Effector memory CD8-positive, alpha-beta T cell (primary cell): Measurements from ENCODE around the gene ANKS1B.
"Not testable (repeated sequence)": the region's sequence is repeated elsewhere in the genome, so short reads cannot be mapped to it uniquely, and the experiment has no call there.

Experiments used
- ATAC-seq: fragments of 150-1000 bp; cut with Tn5 transposase; replicated peaks from 2 replicates; pipeline ENCODE4 v1.10.0; 2021; ENCODE audit warnings: mild to moderate bottlenecking, moderate library complexity
- DNase-seq, 3 experiments: peaks; one replicate each; pipeline ENCODE4 v3.0.0; 2021
- H3K27ac Mint-ChIP-seq, 2 donors: one replicate each; pipeline ENCODE4 v1.8.0; 2022; ENCODE audit warnings: mild to moderate bottlenecking in 2 of 2, mixed read lengths in 2 of 2, moderate library complexity in 2 of 2
- H3K27me3 Mint-ChIP-seq, 2 donors: one replicate each; pipeline ENCODE4 v1.8.0; 2022; ENCODE audit warnings: mixed read lengths in 2 of 2
- H3K36me3 Mint-ChIP-seq: one replicate; pipeline ENCODE4 v1.8.0; 2022; ENCODE audit warnings: mild to moderate bottlenecking, moderate library complexity, mixed read lengths; ENCODE audit not compliant: insufficient read depth
- H3K4me1 Mint-ChIP-seq, 2 donors: one replicate each; pipeline ENCODE4 v1.8.0; 2022; ENCODE audit warnings: low read depth in 2 of 2, mixed read lengths in 2 of 2
- H3K4me3 Mint-ChIP-seq, 2 donors: one replicate each; pipeline ENCODE4 v1.8.0; 2022; ENCODE audit warnings: mild to moderate bottlenecking in 2 of 2, mixed read lengths in 2 of 2, moderate library complexity in 2 of 2
- H3K9me3 Mint-ChIP-seq, 2 donors: one replicate each; pipeline ENCODE4 v1.8.0; 2022; ENCODE audit warnings: mixed read lengths in 2 of 2

The ANKS1B gene

GRCh38 chr12:98763656-98764055, 1221.1 kb downstream of the ANKS1B start:
- Mint-ChIP-seq H3K27me3 (peaks cover 11 to 31% of the 10 kb centered on the region in 2 donors), H3K4me1 (no peaks in the 10 kb centered on the region), H3K36me3 (peaks cover 4% of the 10 kb centered on the region), H3K27ac (no peak overlapping the region), H3K4me3 (no peak overlapping the region), H3K9me3 (no peaks in the 10 kb centered on the region)
- ATAC-seq (no peak), DNase-seq (no peak)

- Mint-ChIP-seq H3K4me3 (no peak overlapping the region), H3K27me3 (peaks cover 11 to 23% of the 10 kb centered on the region in 2 donors), H3K4me1 (peaks cover 0 to 7% of the 10 kb centered on the region in 2 donors), H3K9me3 (no peaks in the 10 kb centered on the region), H3K36me3 (no peaks in the 10 kb centered on the region), H3K27ac (no peak overlapping the region)
- DNase-seq (no peak), ATAC-seq (no peak)
Measured at GRCh38 chr12:98758331-98758730, 1226.4 kb downstream of the ANKS1B start.

GRCh38 chr12:98757455-98757854, 1227.3 kb downstream of the ANKS1B start:
- no peak overlapping the region for H3K27ac Mint-ChIP-seq
- H3K36me3 Mint-ChIP-seq = no peaks in the 10 kb centered on the region
- H3K4me3 Mint-ChIP-seq = no peak overlapping the region
- H3K4me1 Mint-ChIP-seq = peaks cover 0 to 7% of the 10 kb centered on the region in 2 donors
- DNase-seq = no peak
- H3K9me3 Mint-ChIP-seq = no peaks in the 10 kb centered on the region
- H3K27me3 Mint-ChIP-seq = peaks cover 7 to 23% of the 10 kb centered on the region in 2 donors
- ATAC-seq = no peak

- not testable (repeated sequence) for H3K4me3 Mint-ChIP-seq, DNase-seq, H3K36me3 Mint-ChIP-seq, H3K4me1 Mint-ChIP-seq, H3K9me3 Mint-ChIP-seq, ATAC-seq, H3K27ac Mint-ChIP-seq
- H3K27me3 Mint-ChIP-seq = peaks cover 6 to 16% of the 10 kb centered on the region in 2 donors
Measured at GRCh38 chr12:98755855-98756254, 1228.9 kb downstream of the ANKS1B start.

GRCh38 chr12:98754095-98754494, 1230.6 kb downstream of the ANKS1B start:
- no peaks in the 10 kb centered on the region for H3K36me3 Mint-ChIP-seq
- H3K27me3 Mint-ChIP-seq = peaks cover 6 to 23% of the 10 kb centered on the region in 2 donors
- H3K4me1 Mint-ChIP-seq = peaks cover 0 to 7% of the 10 kb centered on the region in 2 donors
- H3K4me3 Mint-ChIP-seq = no peak overlapping the region
- ATAC-seq (no peak), DNase-seq (no peak)
- no peaks in the 10 kb centered on the region for H3K9me3 Mint-ChIP-seq
- peak overlapping the region in 1 of 2 donors; percentile 60 for H3K27ac Mint-ChIP-seq

GRCh38 chr12:98752726-98753125, 1232.0 kb downstream of the ANKS1B start:
- peaks cover 7 to 25% of the 10 kb centered on the region in 2 donors for H3K27me3 Mint-ChIP-seq
- ATAC-seq (no peak), DNase-seq (no peak)
- H3K36me3 Mint-ChIP-seq = no peaks in the 10 kb centered on the region
- peaks cover 0 to 7% of the 10 kb centered on the region in 2 donors for H3K4me1 Mint-ChIP-seq
- no peak overlapping the region for H3K4me3 Mint-ChIP-seq
- no peaks in the 10 kb centered on the region for H3K9me3 Mint-ChIP-seq
- no peak overlapping the region for H3K27ac Mint-ChIP-seq

- Mint-ChIP-seq H3K27ac (no peak overlapping the region), H3K4me3 (no peak overlapping the region), H3K9me3 (no peaks in the 10 kb centered on the region), H3K4me1 (peaks cover 0 to 7% of the 10 kb centered on the region in 2 donors), H3K27me3 (peaks cover 18 to 35% of the 10 kb centered on the region in 2 donors), H3K36me3 (no peaks in the 10 kb centered on the region)
- no peak for DNase-seq
- ATAC-seq = no peak
Measured at GRCh38 chr12:98751580-98752115, 1233.1 kb downstream of the ANKS1B start.

GRCh38 chr12:98750511-98750910, 1234.2 kb downstream of the ANKS1B start:
- Mint-ChIP-seq H3K27ac (no peak overlapping the region), H3K4me3 (no peak overlapping the region)
- ATAC-seq = no peak

GRCh38 chr12:98748463-98748862, 1236.3 kb downstream of the ANKS1B start:
- peaks cover 7% of the 10 kb centered on the region in 2 donors for H3K4me1 Mint-ChIP-seq
- DNase-seq (no peak), ATAC-seq (no peak)
- H3K9me3 Mint-ChIP-seq = no peaks in the 10 kb centered on the region
- H3K27ac Mint-ChIP-seq = no peak overlapping the region
- peaks cover 25 to 35% of the 10 kb centered on the region in 2 donors for H3K27me3 Mint-ChIP-seq
- no peaks in the 10 kb centered on the region for H3K36me3 Mint-ChIP-seq
- H3K4me3 Mint-ChIP-seq = no peak overlapping the region

More at GRCh38 chr12:98750511-98750910, 1234.2 kb downstream of the ANKS1B start:
- peaks cover 25 to 38% of the 10 kb centered on the region in 2 donors for H3K27me3 Mint-ChIP-seq
- no peak for DNase-seq
- H3K9me3 Mint-ChIP-seq = no peaks in the 10 kb centered on the region
- no peaks in the 10 kb centered on the region for H3K36me3 Mint-ChIP-seq
- peaks cover 7 to 14% of the 10 kb centered on the region in 2 donors for H3K4me1 Mint-ChIP-seq

- no peaks in the 10 kb centered on the region for H3K36me3 Mint-ChIP-seq
- ATAC-seq = peak; percentile 60
- DNase-seq = peak in 1 of 3 experiments; percentile 13
- H3K27ac Mint-ChIP-seq = peak overlapping the region in 1 of 2 donors; percentile 52
- peaks cover 0 to 4% of the 10 kb centered on the region in 2 donors for H3K9me3 Mint-ChIP-seq
- peaks cover 31 to 56% of the 10 kb centered on the region in 2 donors for H3K27me3 Mint-ChIP-seq
- H3K4me3 Mint-ChIP-seq = peak overlapping the region; percentile 59 to 86
- peaks cover 7% of the 10 kb centered on the region in 2 donors for H3K4me1 Mint-ChIP-seq
Measured at GRCh38 chr12:98745578-98746391, 1239.0 kb downstream of the ANKS1B start.

GRCh38 chr12:98744680-98745079, 1240.1 kb downstream of the ANKS1B start:
- Mint-ChIP-seq H3K4me1 (peaks cover 7% of the 10 kb centered on the region in 2 donors), H3K4me3 (peak overlapping the region in 1 of 2 donors; percentile 86), H3K9me3 (peaks cover 0 to 4% of the 10 kb centered on the region in 2 donors), H3K27ac (no peak overlapping the region), H3K36me3 (peaks cover 2% of the 10 kb centered on the region), H3K27me3 (peaks cover 28 to 52% of the 10 kb centered on the region in 2 donors)
- ATAC-seq (peak; percentile 46), DNase-seq (no peak)

GRCh38 chr12:98743362-98743953, 1241.3 kb downstream of the ANKS1B start:
- H3K4me1 Mint-ChIP-seq = peaks cover 7% of the 10 kb centered on the region in 2 donors

GRCh38 chr12:98741556-98742265, 1243.0 kb downstream of the ANKS1B start:
- Mint-ChIP-seq H3K4me1 (peaks cover 7% of the 10 kb centered on the region in 2 donors), H3K4me3 (no peak overlapping the region), H3K36me3 (peaks cover 2% of the 10 kb centered on the region), H3K9me3 (peaks cover 0 to 4% of the 10 kb centered on the region in 2 donors), H3K27ac (peak overlapping the region in 1 of 2 donors; percentile 41), H3K27me3 (peaks cover 14 to 34% of the 10 kb centered on the region in 2 donors)
- no peak for ATAC-seq
- no peak for DNase-seq

More at GRCh38 chr12:98743362-98743953, 1241.3 kb downstream of the ANKS1B start:
- no peak overlapping the region for H3K4me3 Mint-ChIP-seq
- H3K36me3 Mint-ChIP-seq = peaks cover 2% of the 10 kb centered on the region
- peaks cover 24 to 45% of the 10 kb centered on the region in 2 donors for H3K27me3 Mint-ChIP-seq
- no peak overlapping the region for H3K27ac Mint-ChIP-seq
- ATAC-seq = peak; percentile 31
- peaks cover 0 to 4% of the 10 kb centered on the region in 2 donors for H3K9me3 Mint-ChIP-seq
- peak in 2 of 3 experiments; percentile 5 to 23 for DNase-seq
